G401 (cell line): ENCODE data around the gene HOOK2. TPM values are rescaled to one million over a fixed set of nuclear protein-coding genes. Genes with fewer than 3 reads are reported as not detected.
"Not testable (repeated sequence)": the region's sequence is repeated elsewhere in the genome, so short reads cannot be mapped to it uniquely, and the experiment has no call there.

Experiments used
- DNase-seq: peaks from one replicate; pipeline ENCODE4 v3.0.0-alpha.2; 2015; ENCODE audit warnings: low spot score
- in situ Hi-C: cut with HindIII; loops from 2 replicates; pipeline ENCODE4 v1.10.0; 2016; ENCODE audit warnings: low sequenced_read_pairs, mixed read lengths
- total RNA-seq: library from RNA; depleted of rRNA; stranded (reverse); fragments of >200 nt; shearing (Covaris generic); gene quantifications from 2 replicates; pipeline ENCODE4 v1.2.3, GENCODE V29; 2014; rRNA removed

Gene HOOK2
- 19.4 and 20.2 TPM in 2 replicates for total RNA-seq

GRCh38 chr19:12774588-12775555 is at the start of gene HOOK2:
HOOK2 (minus strand) TSS chr19:12775552; CDS start chr19:12775449, 103 bp downstream.
- peak; percentile 52 for DNase-seq
- in situ Hi-C loops = no loop called here

- DNase-seq = no peak
Measured at GRCh38 chr19:12821761-12822160, 46.4 kb upstream of the HOOK2 start.

GRCh38 chr19:12817810-12818209 is 42.5 kb upstream of the HOOK2 start:
- in situ Hi-C loops, DNase-seq: not testable (repeated sequence)

More at GRCh38 chr19:12821761-12822160, 46.4 kb upstream of the HOOK2 start:
- in situ Hi-C loops = no loop called here

GRCh38 chr19:12817188-12817587 is 41.8 kb upstream of the HOOK2 start:
- in situ Hi-C loops, DNase-seq: not testable (repeated sequence)

- DNase-seq = no peak
- in situ Hi-C loops = no loop called here
Measured at GRCh38 chr19:12815088-12815487, 39.7 kb upstream of the HOOK2 start.

GRCh38 chr19:12806242-12807081 is 31.1 kb upstream of the HOOK2 start, which contains the start of gene RNASEH2A:
RNASEH2A (plus strand) TSS chr19:12806584; CDS start chr19:12806674, 90 bp downstream.
- peak; percentile 92 for DNase-seq
- in situ Hi-C loops = no loop called here

GRCh38 chr19:12804051-12804450 is 28.7 kb upstream of the HOOK2 start:
- in situ Hi-C loops = no loop called here
- no peak for DNase-seq

- peak; percentile 67 for DNase-seq
- in situ Hi-C loops = no loop called here
Measured at GRCh38 chr19:12802267-12803106, 27.1 kb upstream of the HOOK2 start.

GRCh38 chr19:12801466-12802266 is 26.3 kb upstream of the HOOK2 start, which contains the start of the genes PRDX2 and THSD8:
PRDX2 (minus strand) TSS chr19:12801800; CDS start chr19:12801261, 539 bp downstream.
THSD8 (plus strand) TSS chr19:12802069; CDS start chr19:12802072, 3 bp downstream.
- peak; percentile 88 for DNase-seq
- in situ Hi-C loops = no loop called here

GRCh38 chr19:12800923-12801465 is 25.6 kb upstream of the HOOK2 start:
- no peak for DNase-seq

GRCh38 chr19:12800466-12800770 is 25.1 kb upstream of the HOOK2 start:
- no peak for DNase-seq
- in situ Hi-C loops = no loop called here

More at GRCh38 chr19:12800923-12801465, 25.6 kb upstream of the HOOK2 start:
- in situ Hi-C loops = no loop called here

GRCh38 chr19:12799742-12800465 is 24.6 kb upstream of the HOOK2 start:
- DNase-seq = no peak
- in situ Hi-C loops = no loop called here

- DNase-seq, in situ Hi-C loops: not testable (repeated sequence)
Measured at GRCh38 chr19:12797607-12798006, 22.3 kb upstream of the HOOK2 start.

- DNase-seq = no peak
- in situ Hi-C loops = no loop called here
Measured at GRCh38 chr19:12797141-12797587, 21.8 kb upstream of the HOOK2 start.

- in situ Hi-C loops = no loop called here
Measured at GRCh38 chr19:12796146-12797071, 21.1 kb upstream of the HOOK2 start.

GRCh38 chr19:12794971-12795381 is 19.6 kb upstream of the HOOK2 start:
- in situ Hi-C loops = no loop called here

More at GRCh38 chr19:12796146-12797071, 21.1 kb upstream of the HOOK2 start:
- peak; percentile 86 for DNase-seq

More at GRCh38 chr19:12794971-12795381, 19.6 kb upstream of the HOOK2 start:
- no peak for DNase-seq
